HG03025 (cell line): Measurements from ENCODE around the gene SMYD2.
A peak's percentile ranks its signal among the peaks of the same experiment; 100 is the strongest.

ENCODE experiments used
- ATAC-seq: cut with Tn5 transposase; IDR thresholded peaks from one replicate; pipeline ENCODE4 v1.9.1; 2021; ENCODE audit warnings: mild to moderate bottlenecking, moderate library complexity; ENCODE audit not compliant: unreplicated experiment, low FRiP score

Gene SMYD2

GRCh38 chr1:214327514-214327913, 46.6 kb downstream of the SMYD2 start:
- ATAC-seq: no peak

- ATAC-seq: peak; percentile 89
These were observed 48.0 kb downstream of the SMYD2 start for GRCh38 chr1:214328770-214329469.

- no peak for ATAC-seq
These were observed 48.7 kb downstream of the SMYD2 start for GRCh38 chr1:214329470-214330220.

GRCh38 chr1:214330222-214330621, 49.3 kb downstream of the SMYD2 start:
- no peak for ATAC-seq

- ATAC-seq: no peak
These were observed 49.8 kb downstream of the SMYD2 start for GRCh38 chr1:214330715-214331114.

GRCh38 chr1:214331180-214331579, 50.2 kb downstream of the SMYD2 start:
- no peak for ATAC-seq

GRCh38 chr1:214331827-214332423, 51.0 kb downstream of the SMYD2 start:
- no peak for ATAC-seq

- ATAC-seq: no peak
These were observed 52.2 kb downstream of the SMYD2 start for GRCh38 chr1:214332946-214333798.

GRCh38 chr1:214335567-214335966, 54.6 kb downstream of the SMYD2 start:
- no peak for ATAC-seq

GRCh38 chr1:214337015-214337414, 56.1 kb downstream of the SMYD2 start:
- no peak for ATAC-seq

- ATAC-seq: no peak
These were observed 56.6 kb downstream of the SMYD2 start for GRCh38 chr1:214337511-214337910.

GRCh38 chr1:214338212-214338611, 57.3 kb downstream of the SMYD2 start:
- no peak for ATAC-seq

GRCh38 chr1:214341459-214341858, 60.5 kb downstream of the SMYD2 start:
- ATAC-seq: no peak

- ATAC-seq: no peak
These were observed 61.0 kb downstream of the SMYD2 start for GRCh38 chr1:214341932-214342331.

GRCh38 chr1:214342525-214342924, 61.6 kb downstream of the SMYD2 start:
- ATAC-seq: no peak

- no peak for ATAC-seq
These were observed 63.9 kb downstream of the SMYD2 start for GRCh38 chr1:214344897-214345296.

- no peak for ATAC-seq
These were observed 68.0 kb downstream of the SMYD2 start for GRCh38 chr1:214349008-214349407.

GRCh38 chr1:214349781-214350180, 68.8 kb downstream of the SMYD2 start:
- ATAC-seq: no peak

GRCh38 chr1:214351551-214352277, 70.8 kb downstream of the SMYD2 start:
- no peak for ATAC-seq

GRCh38 chr1:214352838-214353237, 71.9 kb downstream of the SMYD2 start:
- no peak for ATAC-seq
